Stimulated activated naive CD4-positive, alpha-beta T cell (primary cell): Measurements from ENCODE around the gene CEBPA.
"Not testable (repeated sequence)": the region's sequence is repeated elsewhere in the genome, so short reads cannot be mapped to it uniquely, and the experiment has no call there.

Experiments used
- DNase-seq, 6 experiments: peaks; one replicate each; lab custom pipeline; 2025; lab: John Stamatoyannopoulos, UW

Gene CEBPA

DNA sequence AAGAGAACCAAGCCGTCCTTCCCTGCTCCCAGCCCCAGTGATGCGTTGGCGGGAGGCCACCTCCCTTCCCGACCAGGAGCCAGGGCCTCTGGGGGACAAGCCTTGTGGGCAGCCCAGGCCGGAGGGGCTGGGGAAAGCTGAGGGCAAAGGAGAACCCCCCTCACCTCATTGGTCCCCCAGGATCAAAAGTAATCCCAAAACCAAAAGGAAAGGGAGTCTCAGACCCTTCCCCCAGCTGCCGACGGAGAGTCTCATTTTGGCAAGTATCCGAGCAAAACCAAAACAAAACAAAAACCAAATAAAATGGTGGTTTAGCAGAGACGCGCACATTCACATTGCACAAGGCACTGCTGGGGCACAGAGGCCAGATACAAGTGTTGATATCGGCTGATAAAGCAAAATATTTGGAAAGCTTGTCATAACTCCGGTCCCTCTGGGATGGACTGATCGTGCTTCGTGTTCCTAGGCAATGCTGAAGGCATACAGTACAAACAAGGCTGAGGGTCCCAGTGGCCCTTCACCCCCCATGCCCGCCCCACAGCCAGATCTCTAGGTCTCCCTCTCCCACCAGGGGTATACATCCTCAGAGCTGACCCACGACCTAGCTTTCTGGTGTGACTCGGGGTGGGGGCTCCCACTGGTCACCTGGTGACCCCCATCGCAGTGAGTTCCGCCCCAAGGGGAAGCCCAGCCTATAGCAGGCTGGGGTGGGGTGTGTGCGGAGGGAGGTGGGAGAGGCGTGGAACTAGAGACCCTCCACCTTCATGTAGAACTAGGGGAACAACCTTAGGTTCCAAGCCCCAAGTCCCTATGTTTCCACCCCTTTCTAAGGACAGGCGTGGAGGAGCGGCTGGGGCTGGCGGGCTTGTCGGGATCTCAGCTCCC lies 2.1 kb downstream of the CEBPA start:
- DNase-seq, result no peak

DNA sequence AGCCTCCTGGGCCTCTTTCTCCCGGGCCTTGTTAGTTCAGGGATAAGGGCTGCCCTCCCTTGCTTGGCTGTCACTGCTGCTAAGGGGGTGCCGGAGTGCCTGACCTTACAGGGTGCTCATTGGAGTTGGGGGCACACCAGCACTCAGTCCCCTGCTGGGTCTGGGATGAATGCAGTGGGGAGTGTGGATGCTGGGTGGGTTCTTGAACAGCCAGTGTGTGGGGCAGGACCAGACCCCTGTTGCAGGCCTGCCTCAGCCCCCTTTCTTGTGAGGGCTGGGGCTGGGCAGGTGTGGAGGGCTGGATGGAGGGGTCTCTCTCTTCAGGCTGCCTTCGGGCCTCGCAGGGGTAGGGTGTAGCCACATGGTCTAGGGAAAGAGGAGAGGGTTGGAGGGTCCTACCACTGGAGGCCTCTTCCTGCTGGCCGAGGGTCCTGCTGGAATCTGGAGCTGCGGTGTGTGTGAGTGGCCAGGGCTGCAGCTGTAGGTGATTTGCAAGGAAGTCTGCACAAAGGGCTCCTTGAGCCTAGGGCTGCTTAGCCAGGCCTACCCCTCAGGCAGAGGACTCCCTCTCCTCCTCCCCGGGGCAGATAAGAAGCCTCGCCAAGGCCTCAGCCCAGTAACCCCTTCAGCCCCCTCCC lies 3.2 kb downstream of the CEBPA start:
- DNase-seq, result no peak

DNA sequence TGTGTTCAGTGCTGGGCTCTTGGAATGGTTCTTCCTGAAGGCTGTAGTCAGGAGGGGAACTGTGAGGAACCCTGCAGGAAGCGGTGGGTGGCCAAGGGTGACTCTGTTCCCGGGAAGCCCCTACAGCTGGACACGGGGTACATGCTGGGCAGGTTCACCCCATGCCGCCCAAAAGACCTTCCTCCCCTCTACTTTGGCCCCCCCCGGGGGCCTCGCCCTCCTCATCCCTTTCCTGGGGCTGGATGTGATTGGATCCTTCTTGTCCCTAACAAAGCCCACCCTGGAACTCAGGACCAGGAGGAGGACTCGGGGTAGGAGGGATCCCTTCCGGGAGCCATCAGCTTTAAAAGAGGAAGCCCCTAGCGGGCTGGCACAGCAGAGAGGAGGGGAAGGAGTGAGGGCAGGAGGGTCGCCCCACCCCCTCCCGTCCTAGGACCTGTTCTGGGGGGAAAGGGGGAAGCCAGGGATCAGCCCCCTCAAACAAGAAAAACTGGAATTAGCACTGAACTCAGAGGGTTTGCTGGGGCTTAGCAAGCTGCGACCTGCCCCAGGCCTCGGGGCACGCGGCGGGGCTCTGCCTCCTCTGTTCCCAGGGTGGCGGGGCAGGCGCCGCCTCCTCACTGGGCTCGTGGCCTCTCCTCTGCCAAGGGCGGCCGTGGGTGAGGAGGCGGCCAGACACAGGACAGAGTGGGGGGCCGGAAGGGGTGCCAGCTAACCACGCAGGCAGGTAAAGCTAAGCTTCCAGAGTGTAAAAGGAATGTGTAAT lies 4.0 kb downstream of the CEBPA start:
- DNase-seq, result no peak

DNA sequence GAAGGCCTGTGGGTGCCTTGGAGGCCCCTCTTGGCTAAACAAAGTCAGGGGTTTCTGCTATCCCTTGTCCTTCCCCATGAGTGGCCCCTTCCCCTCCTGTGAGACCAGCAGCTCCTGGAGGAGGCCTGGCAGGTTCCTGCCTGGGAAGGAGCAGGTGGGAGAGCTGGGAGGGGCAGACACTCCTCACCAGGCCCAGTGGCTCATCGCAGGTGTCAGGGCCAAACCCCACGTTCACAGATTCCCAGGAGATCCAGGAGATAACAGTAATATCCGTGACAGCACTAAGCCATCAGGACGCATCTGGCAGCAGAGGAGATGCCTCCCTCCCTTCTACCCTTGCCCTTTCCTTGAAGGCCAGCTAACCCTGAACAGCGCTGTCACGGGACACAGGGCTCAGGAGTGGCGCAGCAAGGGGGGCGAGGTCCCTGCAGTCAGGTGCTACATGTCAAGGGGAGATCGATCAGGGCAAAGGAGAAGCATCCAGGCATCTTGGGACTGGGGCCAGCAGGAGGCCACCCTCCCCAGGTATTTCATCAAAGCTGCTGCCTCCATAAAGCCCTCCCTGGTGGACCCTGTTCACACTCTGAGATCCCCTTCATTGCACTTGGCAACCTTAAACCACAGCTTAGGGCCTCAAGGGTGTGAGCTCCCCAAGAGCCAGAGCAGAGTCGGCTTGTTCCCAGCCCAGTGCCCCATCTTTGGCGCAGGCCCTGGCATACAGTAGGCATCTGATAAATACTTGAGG lies 4.8 kb downstream of the CEBPA start:
- no peak for DNase-seq

DNA sequence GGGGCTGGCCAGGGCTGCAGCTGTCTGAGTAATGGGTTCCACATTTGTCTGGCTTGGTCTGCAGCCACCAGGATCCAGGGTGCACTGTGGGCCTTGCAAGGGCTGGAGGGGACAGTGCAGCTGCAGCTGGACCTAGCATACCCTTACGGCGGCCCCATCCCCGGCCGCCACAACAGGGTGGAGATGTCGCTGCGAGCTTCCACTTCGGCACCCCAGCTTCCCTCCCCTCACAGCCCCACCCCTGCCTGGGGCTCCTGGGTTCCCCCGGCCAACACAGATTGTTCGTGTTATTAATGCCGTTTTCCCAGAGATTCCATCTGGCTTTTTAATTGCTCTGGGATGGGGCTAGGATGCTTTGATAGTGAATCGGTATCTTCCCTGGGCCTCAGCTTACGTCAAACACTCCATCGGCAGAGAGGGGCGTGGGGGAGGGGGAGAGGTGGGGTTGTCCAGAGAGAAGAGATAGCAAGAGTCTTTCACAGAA lies 5.8 kb downstream of the CEBPA start:
- no peak for DNase-seq

DNA sequence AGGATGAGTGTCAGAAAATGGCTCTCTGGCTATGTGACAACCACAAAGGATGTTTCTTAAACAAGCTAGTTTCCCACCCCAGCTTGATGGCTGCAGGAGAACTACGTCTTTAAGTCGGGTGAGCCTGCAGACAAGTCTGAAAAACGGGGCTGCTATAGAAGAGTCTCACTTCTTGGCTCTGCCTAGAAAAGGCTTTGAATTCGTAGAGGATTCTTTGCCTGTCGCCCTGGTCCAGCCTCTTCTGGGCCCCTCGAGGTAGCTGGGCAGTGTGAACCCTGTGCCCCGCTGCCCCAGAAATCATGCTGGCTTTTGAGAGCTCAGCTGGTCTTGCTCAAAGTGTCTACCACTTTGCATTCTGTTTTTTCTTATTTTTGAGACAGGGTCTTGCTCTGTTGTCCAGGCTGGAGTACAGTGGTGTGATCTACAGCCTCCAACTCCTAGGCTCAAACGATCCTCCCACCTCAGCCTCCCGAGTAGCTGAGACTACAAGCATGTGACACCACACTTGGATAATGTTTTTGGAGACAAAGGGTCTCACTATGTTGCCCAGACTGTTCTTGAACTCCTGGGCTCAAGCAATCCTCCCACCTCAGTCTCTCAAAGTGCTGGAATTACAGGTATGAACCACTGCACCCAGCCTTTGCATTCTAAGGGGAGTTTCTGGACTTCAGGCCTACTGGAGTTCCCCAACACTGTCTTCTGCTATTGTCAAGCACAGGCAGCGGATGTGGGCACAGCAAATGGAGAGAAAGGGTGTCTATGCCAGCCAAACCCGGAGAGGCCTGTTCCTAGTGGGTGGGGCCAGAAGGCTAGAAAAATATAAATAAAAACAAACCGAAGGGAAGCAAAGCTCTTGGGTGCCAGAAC lies 6.5 kb downstream of the CEBPA start:
- DNase-seq, result no peak

DNA sequence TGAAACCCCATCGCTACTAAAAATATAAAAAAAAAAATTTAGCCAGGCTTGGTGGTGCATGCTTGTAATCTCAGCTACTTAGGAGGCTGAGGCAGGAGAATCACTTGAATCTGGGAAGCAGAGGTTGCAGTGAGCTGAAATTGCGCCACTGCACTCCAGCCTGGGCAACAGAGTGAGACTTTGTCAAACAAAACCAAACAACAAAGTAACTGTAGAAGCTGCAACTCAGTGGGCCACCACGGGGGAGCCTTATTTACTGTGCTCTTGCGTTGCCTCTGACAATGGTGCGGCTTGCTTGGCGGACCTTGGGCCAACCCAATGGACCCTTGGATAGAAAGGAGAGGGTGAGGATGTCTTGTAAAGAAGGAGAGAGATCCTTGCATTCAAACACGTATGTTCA lies 7.3 kb downstream of the CEBPA start:
- not testable (repeated sequence) for DNase-seq

DNA sequence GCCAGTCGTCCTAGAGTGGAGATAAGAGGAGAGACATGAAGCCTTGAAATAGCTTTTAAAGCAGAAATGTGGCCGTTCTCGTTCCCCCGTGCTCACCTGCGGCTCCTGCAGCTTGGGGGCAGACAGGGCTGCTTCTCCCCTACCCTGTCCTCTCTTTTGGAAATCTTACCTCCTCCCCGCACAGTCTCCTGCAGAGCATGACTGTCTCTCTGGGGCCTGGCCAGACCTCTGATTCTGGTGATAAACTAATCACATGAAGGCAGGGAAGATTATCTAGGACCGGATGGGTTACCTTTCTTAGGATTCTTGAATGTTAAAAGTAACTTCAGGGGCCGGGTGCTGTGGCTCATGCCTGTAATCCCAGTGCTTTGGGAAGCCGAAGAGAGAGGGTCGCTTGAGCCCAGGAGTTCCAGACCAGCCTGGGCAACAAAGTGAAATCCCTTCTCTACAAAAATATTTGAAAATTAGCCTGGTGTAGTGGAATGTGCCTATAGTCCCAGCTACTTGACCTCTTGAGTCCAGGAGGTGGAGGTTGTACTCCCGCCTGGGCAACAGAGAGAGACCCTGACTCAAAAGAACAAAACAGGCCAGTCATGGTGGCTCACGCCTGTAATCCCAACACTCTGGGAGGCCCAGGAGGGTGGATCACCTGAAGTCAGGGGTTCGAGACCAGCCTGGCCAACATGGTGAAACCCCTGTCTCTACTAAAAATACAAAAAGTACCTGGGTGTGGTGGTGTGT lies 8.1 kb downstream of the CEBPA start:
- no peak for DNase-seq

DNA sequence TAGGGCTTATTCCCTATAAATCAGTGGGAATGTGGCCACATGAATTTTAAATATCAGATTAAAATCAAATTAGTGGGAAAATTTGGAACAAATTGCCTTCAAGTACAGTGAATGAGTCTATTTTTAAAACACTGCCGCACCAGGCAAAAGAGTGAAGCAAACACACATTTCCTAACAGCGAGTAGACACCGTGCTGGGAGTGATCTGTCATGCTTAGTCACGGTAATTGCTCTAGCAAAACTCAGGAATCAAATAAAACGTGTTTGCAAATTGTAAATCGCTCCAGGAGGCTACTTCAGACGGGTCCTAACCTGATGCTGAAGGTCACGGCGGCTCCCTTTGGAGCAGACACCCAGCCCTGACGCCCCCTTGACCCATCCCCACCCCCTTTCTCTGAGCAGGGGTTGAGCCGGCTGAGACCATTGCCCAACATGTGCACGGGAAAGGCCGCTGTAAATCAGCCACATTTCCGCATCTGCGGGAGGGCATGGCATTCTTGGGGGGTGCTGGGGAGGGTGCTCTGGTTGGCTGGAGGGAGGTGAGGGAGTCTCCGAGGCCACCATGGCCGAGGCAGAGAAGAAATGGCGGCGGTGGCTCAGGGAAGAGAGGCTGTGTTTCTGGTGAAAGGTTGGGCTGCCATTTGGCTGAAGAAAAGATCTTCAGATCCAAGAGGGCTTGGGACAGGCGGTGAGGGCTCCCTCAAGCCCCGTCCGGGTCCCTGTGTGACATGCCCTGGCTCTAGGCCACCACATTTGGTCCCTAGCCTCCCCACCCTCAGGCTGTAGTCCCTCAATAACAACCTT lies 8.9 kb downstream of the CEBPA start:
- no peak for DNase-seq

DNA sequence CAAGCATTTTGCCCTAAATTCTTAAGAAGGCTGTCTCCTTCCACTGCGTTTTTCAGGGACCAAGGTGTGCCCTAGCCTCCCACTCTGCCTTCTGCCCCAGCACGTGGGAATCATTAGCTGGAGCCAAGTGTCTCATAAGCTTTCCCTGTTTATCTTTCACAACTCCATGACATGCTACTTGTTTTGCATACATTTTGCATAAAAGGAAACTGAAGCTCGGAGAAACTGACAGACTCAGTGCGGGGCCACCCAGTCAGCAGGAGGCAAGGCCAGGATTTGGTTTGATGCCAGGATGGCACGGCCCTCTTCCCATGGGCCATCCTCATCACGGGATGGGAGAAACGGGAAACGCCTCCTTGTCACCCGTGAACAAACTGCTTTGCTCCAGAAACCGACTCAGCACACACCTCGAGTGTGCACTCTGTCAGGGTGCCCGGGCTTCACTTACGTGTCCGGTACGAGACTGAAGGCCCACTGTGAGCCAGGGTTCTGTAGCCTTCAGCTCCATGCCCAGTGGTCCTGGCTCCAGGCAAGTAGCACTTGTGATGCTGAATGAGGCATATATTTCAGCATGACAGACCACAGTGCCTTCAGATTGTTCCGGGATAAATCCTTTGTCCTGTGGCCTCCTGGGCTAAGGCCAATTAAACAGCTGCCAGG lies 9.6 kb downstream of the CEBPA start:
- no peak for DNase-seq

DNA sequence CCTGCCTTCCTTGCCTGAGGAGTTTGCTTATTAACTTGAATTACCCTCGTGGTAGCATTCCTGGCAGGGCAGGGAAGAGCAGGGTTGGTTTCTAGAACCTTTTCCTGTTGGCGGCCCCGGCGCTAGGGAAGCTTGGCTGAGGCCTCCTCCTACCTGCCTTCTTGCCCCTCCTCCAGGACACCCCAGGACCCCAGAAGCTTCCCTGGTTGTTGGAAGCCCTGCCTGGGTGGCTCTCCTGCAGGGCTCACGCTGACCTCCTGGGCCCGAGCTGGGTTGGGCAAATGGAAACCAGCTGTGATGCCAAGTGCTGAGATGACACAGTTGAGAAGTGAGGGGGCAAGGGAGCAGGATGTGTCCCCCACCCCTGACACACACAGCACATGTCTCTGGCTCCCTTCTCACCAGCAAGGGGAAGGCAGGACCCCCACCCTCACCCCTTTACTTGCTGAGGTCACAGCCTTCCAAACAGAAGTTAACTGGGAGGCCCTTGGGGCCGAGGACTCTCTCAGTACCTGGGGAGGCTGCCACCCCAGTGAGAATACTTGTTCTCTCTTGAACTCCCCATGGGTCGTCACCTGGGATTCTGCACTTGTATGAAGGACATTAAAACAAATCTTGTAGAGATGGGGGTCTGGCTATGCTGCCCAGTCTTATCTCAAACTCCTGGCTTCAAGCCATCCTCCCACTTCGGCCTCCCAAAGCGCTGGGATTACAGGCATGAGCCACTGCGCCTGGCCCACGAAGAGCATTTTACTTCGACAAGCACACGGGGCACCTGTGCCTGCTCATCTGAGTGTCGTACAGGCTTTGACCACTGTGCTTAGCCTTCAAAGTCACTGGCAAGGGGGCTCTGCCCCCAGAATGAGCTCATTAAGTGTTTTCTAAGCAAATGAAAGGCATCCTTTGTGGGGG lies 10.5 kb downstream of the CEBPA start:
- no peak for DNase-seq

DNA sequence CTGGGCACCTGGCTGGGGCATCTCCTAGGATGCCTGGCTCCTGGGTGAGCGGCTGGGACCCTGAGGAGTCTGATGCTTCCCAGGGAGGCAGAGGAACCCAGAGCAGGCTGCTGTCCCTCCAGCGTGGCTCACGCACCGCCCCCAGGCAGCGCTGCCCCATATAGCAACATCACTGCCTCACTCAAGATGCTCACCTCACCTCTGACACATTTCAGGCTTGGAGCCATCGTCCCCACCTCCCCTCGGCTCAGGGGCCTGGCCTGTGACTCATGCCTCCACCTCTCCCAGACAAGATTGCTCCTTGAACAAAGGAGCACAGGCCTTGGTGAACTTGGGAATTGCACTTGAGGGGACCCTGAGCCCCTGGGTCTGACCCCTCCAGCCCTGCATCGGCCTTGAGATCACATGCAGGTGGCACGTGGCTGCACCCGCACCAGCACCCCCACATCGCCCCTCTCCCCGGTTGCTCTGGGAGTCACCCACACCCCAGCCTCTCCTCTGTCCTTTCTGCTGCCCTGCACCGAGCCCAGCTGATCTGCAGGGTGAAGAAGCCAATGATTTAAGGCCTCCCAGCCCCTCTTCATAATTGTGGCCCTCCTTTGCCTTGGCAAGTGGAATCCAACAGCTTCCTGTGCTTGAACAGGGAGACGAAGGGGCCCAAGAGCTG lies 11.2 kb downstream of the CEBPA start:
- no peak for DNase-seq

DNA sequence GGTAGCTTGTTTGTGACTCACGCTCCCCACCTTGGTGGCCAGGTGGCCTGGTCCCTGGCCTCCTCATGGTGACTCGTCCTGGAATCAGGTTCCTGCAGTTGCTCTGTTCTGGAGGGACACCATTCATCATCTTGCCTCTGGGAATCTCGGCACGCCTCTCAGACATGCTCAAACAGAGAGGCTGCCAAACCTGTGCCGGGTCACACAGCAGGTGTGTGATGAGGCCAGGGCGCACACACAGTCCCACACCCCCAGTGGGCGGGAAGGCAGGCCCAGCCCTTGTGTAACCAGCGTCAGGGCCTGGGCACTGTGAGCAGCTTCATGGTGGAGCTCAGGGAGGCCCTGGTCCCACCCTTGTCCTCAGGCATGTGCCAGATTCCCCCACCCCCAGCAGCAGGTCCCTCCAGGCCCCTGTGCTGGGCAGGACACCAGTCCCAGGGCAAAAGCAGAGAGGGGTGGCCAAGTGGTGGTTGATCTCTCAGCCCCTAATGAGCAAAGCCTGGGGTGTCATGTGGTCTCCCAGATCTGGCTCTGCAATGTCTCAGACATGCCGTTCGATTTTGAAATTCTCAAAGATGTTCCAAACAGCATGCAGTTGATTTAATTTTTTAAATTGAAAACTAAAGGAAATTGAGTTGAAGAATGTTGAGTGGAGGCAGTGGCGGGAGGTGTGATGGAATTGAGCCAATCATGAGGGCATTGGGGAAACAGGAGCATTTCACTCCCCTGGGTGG lies 12.1 kb downstream of the CEBPA start:
- no peak for DNase-seq

DNA sequence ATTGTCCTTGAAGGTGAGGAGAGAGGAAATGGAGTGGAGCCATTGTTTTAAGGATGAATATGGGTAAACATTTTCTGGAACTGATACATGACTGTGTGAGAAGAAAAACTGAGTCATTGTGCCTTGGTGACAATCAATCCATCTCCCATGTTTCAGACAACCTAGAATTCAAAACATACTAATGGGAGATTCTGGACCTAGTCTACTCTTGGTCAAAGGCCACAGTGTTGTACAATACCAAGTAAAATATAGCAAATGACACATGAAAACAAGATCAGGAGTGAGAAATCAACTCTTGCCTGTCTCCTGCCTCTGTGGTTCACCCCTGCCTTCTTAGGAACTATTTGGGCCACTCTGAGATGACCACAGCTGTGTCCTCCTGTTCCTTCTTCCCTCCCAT lies 13.1 kb downstream of the CEBPA start:
- no peak for DNase-seq

DNA sequence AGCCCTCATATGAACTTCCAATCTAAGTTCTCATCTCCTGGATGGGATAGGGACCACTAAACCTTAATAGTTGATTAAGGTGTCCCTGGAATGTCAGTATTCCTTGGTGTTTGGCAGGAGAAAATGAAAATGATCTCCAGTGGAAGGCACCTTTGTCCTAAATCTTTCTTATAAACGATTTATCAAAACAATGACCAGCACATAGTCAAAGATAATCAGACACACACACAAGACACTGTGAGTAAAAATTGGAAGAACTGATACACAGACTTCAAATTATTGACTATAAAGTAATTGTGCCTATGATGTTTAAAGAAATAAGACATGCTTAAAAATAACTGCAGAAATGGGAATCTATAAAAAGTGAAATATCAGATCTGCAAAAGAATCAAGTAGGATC lies 13.7 kb downstream of the CEBPA start:
- no peak for DNase-seq

DNA sequence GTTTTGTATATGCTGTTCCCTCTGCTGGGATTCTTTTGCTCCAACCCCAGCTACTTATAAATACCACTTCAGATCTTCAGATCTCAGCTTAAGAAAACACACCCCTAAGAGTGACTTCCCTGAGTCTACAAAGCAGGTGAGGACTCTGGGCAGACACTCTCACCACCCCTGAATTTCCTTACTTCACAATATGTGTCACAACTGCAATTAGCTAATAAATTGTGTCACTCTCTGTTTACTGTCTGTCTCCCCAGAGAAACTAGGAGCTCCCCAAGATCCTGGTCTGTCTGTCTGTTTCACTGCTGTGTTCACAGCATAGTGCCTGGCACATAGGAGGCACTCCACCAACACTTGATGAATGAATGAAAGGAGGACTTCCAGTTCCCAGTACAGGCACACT lies 14.4 kb downstream of the CEBPA start:
- no peak for DNase-seq

DNA sequence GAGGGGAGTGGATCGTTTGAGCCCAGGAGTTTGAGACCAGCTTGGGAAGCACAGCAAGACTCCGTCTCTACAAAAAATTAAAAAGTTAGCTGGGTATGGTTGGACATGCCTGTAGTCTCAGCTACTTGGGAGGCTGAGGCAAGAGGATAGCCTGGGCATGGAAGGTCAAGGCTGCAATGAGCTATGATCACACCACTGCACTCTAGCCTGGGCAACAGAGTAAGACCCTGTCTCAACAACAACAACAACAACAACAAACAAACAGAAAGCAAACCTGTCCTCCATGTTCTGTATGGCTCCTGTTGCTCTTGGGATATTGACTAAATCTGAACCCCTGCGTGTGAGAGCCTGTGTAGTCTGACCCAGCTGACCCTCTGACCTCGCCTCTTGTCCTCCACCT lies 14.9 kb downstream of the CEBPA start:
- no peak for DNase-seq
